Measurements from ENCODE around the gene EME2. TPM values are rescaled to one million over a fixed set of nuclear protein-coding genes. Genes with fewer than 3 reads are reported as not detected.

Gene EME2
- total RNA-seq, 4 donors from 2014 or later = 8.8 to 14.4 (median 10.1) TPM

DNA sequence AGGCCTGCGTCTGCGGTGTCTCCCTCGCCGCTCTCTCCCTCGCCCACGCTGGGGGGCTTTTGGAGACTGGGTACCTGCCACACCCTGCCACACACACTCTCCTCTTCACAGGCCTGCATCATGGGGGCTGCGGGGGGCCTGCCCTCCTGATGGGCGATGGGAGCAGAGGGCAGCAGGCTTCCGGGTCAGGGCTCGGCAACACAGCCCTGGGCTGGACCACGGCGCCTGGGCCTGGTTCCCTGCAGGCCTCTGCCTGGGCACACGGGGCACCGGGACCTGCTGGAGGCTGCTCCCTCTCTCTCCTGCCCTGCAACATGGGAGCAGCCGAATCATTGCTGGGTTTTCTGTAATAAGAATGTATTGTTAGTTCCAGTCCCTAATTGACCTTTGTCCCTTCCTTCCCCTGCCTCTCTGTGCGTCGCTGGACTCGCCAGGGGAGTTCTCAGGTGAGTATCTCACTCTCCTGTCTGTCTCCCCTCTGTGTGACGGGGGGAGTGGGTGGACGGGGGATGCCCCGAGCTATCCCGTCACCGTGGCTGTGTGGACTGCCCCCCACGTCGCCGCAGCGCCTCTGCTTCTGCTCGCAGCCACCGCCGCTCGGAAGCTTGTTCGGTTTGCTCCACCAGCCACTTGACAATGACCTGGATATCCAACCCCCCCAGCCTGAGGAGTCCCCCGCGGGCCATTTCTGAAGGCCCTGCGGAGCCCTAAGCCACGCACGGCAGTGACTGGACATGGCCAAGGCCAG, 14.7 kb upstream of the EME2 start:
- intact Hi-C loops (cut with DNase I) = no loop called here
- WGBS, 2 donors = 92 to 94% methylated on average over 13 to 14 of the region's 37 CpGs
- Histone ChIP-seq H3K27me3 (no peaks in the 10 kb centered on the region), H3K4me1 (peaks cover 0 to 26% (median 4%) of the 10 kb centered on the region in 3 donors), H3K36me3 (peaks cover 16 to 93% (median 19%) of the 10 kb centered on the region in 3 donors), H3K9me3 (no peaks in the 10 kb centered on the region), H3K4me3 (no peak overlapping the region), H3K27ac (no peak overlapping the region)
- DNase-seq = no peak
- TF ChIP-seq, protein P1, sequence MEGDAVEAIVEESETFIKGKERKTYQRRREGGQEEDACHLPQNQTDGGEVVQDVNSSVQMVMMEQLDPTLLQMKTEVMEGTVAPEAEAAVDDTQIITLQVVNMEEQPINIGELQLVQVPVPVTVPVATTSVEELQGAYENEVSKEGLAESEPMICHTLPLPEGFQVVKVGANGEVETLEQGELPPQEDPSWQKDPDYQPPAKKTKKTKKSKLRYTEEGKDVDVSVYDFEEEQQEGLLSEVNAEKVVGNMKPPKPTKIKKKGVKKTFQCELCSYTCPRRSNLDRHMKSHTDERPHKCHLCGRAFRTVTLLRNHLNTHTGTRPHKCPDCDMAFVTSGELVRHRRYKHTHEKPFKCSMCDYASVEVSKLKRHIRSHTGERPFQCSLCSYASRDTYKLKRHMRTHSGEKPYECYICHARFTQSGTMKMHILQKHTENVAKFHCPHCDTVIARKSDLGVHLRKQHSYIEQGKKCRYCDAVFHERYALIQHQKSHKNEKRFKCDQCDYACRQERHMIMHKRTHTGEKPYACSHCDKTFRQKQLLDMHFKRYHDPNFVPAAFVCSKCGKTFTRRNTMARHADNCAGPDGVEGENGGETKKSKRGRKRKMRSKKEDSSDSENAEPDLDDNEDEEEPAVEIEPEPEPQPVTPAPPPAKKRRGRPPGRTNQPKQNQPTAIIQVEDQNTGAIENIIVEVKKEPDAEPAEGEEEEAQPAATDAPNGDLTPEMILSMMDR (IDR thresholded peaks at IDR 0.05) = no peak
- TF ChIP-seq POLR2A (IDR thresholded peaks at IDR 0.05) = no peak

DNA sequence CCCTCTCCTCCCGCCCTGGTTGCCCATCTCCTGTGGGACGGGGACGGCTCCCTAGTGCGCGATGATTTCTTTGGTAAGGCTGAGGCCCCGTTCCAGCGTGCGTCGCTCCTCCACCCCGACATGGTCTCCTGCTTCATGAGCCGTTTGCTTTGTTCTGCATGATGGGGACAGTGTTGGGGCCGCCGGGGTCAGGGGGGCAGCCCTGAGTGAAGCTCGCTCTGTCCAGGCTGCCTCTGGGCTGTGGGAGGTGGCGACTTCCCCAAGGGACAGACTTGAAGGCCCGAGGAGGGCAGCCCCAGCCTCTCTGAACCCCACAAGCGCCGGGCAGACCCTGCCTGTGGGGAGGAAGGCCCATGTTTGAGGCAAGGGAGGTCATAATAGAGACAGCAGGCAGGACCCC, 13.7 kb upstream of the EME2 start:
- WGBS, 2 donors = 81 to 98% methylated on average over 9 to 11 of the region's 18 CpGs
- Histone ChIP-seq H3K4me3 (no peak overlapping the region), H3K9me3 (no peaks in the 10 kb centered on the region), H3K4me1 (peaks cover 4 to 35% (median 5%) of the 10 kb centered on the region in 3 donors), H3K27ac (no peak overlapping the region), H3K36me3 (peaks cover 16 to 93% (median 27%) of the 10 kb centered on the region in 3 donors), H3K27me3 (no peaks in the 10 kb centered on the region)
- TF ChIP-seq, protein P1 (IDR thresholded peaks at IDR 0.05) = no peak
- TF ChIP-seq POLR2A (IDR thresholded peaks at IDR 0.05) = no peak
- DNase-seq = no peak
- intact Hi-C loops (cut with DNase I) = no loop called here

DNA sequence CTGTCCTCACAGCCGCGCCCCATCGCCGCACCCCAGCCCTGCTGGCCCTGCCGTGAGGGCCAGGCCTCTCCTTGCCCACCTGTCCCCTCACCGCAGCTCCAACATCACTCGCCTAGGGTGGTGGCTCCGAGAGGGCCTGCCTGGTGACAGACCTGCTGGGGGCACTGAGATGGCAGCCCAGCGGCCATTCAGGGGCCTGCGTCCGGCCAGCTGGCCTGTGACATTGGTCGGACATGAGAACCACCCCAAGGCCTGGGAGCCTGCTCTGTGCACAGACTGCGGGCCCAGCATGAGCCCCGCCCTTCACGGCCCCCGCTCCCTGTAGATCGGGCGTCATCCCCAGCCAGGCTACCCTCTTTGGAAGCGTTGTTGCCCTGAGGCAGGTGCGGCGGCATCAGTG, 13.1 kb upstream of the EME2 start:
- intact Hi-C loops (cut with DNase I) = no loop called here
- DNase-seq = no peak
- no peaks in the 10 kb centered on the region for H3K27me3 ChIP-seq
- peaks cover 4 to 35% (median 8%) of the 10 kb centered on the region in 3 donors for H3K4me1 ChIP-seq
- 94% methylated on average over 3 of the region's 21 CpGs; no CpG with 5 or more reads in 1 of the 2 donors for WGBS, 2 donors
- TF ChIP-seq, protein P1 (IDR thresholded peaks at IDR 0.05) = no peak
- no peak for TF ChIP-seq POLR2A (IDR thresholded peaks at IDR 0.05)
- no peak overlapping the region for H3K4me3 ChIP-seq
- H3K36me3 ChIP-seq = peaks cover 16 to 94% (median 33%) of the 10 kb centered on the region in 3 donors
- no peak overlapping the region for H3K27ac ChIP-seq
- H3K9me3 ChIP-seq = no peaks in the 10 kb centered on the region

DNA sequence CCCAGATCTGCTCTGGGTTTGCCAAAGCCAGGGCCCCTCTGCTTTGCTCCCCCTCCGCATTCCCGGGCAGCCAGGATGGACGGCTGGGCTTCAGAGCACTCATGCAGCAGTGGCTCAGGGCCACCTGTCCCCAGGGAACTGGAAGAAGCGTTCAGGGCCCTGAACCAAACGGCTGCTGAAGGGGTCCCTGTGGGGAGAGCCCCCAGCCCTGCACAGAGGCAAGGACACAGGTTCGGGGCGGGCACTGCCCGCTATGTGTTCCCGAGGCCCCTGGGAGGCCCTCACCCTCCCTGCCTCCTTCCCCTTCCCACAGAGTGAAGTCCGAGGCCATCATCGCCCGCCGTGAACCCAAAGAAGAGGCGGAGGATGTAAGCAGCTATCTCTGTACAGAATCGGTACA, 11.7 kb upstream of the EME2 start:
- intact Hi-C loops (cut with DNase I) = no loop called here
- H3K27me3 ChIP-seq = no peaks in the 10 kb centered on the region
- no peak for DNase-seq
- H3K4me1 ChIP-seq = peaks cover 0 to 22% (median 8%) of the 10 kb centered on the region in 3 donors
- H3K9me3 ChIP-seq = no peaks in the 10 kb centered on the region
- 99 to 100% methylated on average over 1 to 9 of the region's 15 CpGs for WGBS, 2 donors
- H3K4me3 ChIP-seq = no peak overlapping the region
- H3K27ac ChIP-seq = no peak overlapping the region
- no peak for TF ChIP-seq POLR2A (IDR thresholded peaks at IDR 0.05)
- TF ChIP-seq, protein P1 (IDR thresholded peaks at IDR 0.05) = no peak
- H3K36me3 ChIP-seq = peaks cover 26 to 99% (median 47%) of the 10 kb centered on the region in 3 donors

DNA sequence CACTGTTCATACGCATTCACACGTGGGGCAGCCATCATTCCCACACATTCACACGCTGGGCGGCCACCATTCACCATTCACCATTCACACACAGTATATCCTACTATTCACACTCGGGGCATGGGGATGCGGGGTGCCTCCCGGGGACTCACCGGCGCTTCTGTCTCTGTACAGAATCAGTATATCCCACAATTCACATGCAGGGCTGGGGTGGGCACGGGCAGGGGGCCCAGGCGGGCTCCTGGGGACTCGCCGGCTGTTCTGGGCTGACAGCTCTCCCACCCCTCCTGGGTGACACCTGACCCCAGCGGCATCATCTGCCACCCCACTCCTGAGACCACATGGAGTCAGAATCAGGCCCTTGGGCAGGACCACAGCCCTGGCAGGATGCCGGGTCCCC, 10.9 kb upstream of the EME2 start:
- H3K4me1 ChIP-seq = peaks cover 0 to 26% (median 8%) of the 10 kb centered on the region in 3 donors
- no peak overlapping the region for H3K4me3 ChIP-seq
- peaks cover 32 to 99% (median 50%) of the 10 kb centered on the region in 3 donors for H3K36me3 ChIP-seq
- no peaks in the 10 kb centered on the region for H3K9me3 ChIP-seq
- TF ChIP-seq POLR2A (IDR thresholded peaks at IDR 0.05) = no peak
- TF ChIP-seq, protein P1 (IDR thresholded peaks at IDR 0.05) = no peak
- H3K27me3 ChIP-seq = no peaks in the 10 kb centered on the region
- 80 to 100% methylated on average over 1 to 6 of the region's 15 CpGs for WGBS, 2 donors
- DNase-seq = no peak
- H3K27ac ChIP-seq = no peak overlapping the region
- intact Hi-C loops (cut with DNase I) = no loop called here
